Glutamatergic neuron (in vitro differentiated cells): ENCODE data around the gene PGAP3. TPM values are rescaled to one million over a fixed set of nuclear protein-coding genes. Genes with fewer than 3 reads are reported as not detected.

Experiments
- DNase-seq: peaks from one replicate; pipeline ENCODE4 v3.0.0; 2022
- H3K27ac Mint-ChIP-seq: one replicate; pipeline ENCODE4 v1.8.0; 2020; ENCODE audit warnings: mild to moderate bottlenecking, mixed read lengths, inconsistent platforms; ENCODE audit not compliant: unreplicated experiment
- H3K27me3 Mint-ChIP-seq: one replicate; pipeline ENCODE4 v1.8.0; 2020; ENCODE audit warnings: mild to moderate bottlenecking, moderate library complexity, mixed read lengths, inconsistent platforms; ENCODE audit not compliant: unreplicated experiment
- H3K36me3 Mint-ChIP-seq: one replicate; pipeline ENCODE4 v1.8.0; 2020; ENCODE audit warnings: mild to moderate bottlenecking, mixed read lengths, inconsistent platforms; ENCODE audit not compliant: unreplicated experiment
- H3K4me1 Mint-ChIP-seq: one replicate; pipeline ENCODE4 v1.8.0; 2020; ENCODE audit warnings: mild to moderate bottlenecking, low read depth, mixed read lengths, inconsistent platforms; ENCODE audit not compliant: unreplicated experiment
- H3K4me3 Mint-ChIP-seq: one replicate; pipeline ENCODE4 v1.8.0; 2020; ENCODE audit warnings: mild to moderate bottlenecking, mixed read lengths, inconsistent platforms; ENCODE audit not compliant: unreplicated experiment
- H3K9me3 Mint-ChIP-seq: one replicate; pipeline ENCODE4 v1.8.0; 2020; ENCODE audit warnings: mild to moderate bottlenecking, moderate library complexity, mixed read lengths, inconsistent platforms; ENCODE audit not compliant: unreplicated experiment
- CTCF ChIP-seq: fragments of 200-600 bp; sonication (generic); IDR thresholded peaks from one replicate; pipeline ENCODE4 v1.5.0; 2021; ENCODE audit not compliant: partially characterized antibody, unreplicated experiment
- total RNA-seq: library from RNA; stranded (reverse); fragmentation: NEBNext Ultra II Directional; extraction: Animal tissue kit (Norgen Biotek cat#: 25700); gene quantifications from one replicate; pipeline ENCODE4 v1.2.1, GENCODE V29; 2021; ENCODE audit not compliant: unreplicated experiment

PGAP3 gene
- total RNA-seq, 1 donor from 2014 or later = 10.7 TPM

- Mint-ChIP-seq H3K36me3 (no peaks in the 10 kb centered on the region), H3K4me1 (no peaks in the 10 kb centered on the region), H3K9me3 (no peaks in the 10 kb centered on the region), H3K4me3 (no peak overlapping the region), H3K27me3 (peaks cover 1% of the 10 kb centered on the region), H3K27ac (no peak overlapping the region)
- no peak for DNase-seq
- TF ChIP-seq CTCF = no peak
These were observed 10.8 kb downstream of the PGAP3 start for GRCh38 chr17:39677072-39677471.

GRCh38 chr17:39676198-39676819 lies 11.5 kb downstream of the PGAP3 start:
- DNase-seq = no peak
- no peak overlapping the region for H3K27ac Mint-ChIP-seq
- H3K27me3 Mint-ChIP-seq = peaks cover 1% of the 10 kb centered on the region
- no peak for TF ChIP-seq CTCF
- no peak overlapping the region for H3K4me3 Mint-ChIP-seq
- H3K36me3 Mint-ChIP-seq = no peaks in the 10 kb centered on the region
- H3K4me1 Mint-ChIP-seq = no peaks in the 10 kb centered on the region
- no peaks in the 10 kb centered on the region for H3K9me3 Mint-ChIP-seq

DNA sequence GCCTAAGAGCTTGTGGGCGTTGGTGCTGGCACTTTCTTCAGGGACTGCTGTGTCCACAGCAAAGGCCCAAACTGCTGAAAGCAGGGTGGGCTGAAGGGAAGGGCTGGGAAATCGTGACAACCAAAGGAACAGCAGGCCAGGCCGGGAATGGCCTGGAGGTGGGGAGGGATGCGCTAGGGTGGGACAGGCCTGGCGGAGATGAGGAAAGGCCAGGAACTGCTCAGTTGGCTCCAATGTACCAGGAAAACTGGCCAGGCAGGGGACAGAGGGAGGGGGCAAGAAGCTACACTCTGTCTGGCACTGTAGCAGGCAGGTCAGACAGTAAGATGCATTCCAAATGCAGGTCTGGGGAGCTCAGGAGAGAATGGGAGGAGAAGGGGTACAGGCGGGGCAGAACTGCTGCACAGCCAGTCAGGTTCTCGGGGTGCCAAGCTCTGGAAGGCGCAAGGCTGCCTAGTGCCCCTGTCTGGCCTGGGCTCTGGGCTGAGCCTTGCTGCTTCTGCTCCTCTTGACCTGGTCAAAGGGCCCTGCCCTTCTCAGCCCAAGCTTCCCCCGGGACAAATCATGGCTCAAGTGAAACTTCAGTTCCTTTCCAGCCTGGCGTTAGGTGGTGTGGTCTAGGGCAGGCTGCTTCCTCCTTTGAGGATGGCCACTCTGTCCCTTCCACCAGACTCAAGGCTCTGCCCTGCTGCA lies 12.3 kb downstream of the PGAP3 start:
- Mint-ChIP-seq H3K9me3 (no peaks in the 10 kb centered on the region), H3K36me3 (no peaks in the 10 kb centered on the region), H3K4me1 (no peaks in the 10 kb centered on the region), H3K4me3 (no peak overlapping the region), H3K27ac (no peak overlapping the region), H3K27me3 (peaks cover 3% of the 10 kb centered on the region)
- DNase-seq = no peak
- no peak for TF ChIP-seq CTCF

DNA sequence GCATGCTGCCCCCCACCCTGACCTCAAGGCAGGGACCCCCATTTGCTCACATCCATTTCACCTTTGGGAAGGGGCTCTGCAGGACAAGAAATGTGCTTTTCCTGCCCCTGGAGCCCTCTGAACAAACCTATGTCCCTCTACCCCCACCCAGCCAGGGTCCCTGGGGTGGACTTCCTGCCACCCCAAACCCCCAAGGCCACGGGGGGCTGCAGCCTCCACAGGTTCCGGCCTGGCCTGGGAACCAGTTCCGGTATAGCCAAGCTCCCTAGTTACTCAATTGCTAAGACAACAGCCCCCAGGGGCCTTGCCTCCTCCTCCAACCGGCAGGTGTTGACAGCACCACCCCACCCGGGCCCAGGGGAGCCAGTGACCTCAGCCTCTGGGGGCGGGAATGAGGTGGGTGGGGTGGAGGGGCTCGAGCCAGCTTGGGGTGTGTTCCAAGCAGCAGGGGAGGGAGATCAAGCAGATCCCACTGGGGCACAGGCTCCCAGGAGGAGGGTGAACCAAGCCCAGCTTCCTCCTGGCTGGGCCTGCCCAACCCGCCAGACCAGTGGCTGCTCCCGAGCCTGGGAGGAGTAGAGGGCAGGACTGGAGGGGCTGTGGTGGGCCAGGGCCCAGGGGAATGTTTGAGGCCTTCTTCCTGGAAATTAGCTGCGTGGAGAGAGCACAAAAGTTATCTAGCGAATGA lies 13.0 kb downstream of the PGAP3 start:
- Mint-ChIP-seq H3K4me3 (no peak overlapping the region), H3K27me3 (peaks cover 3% of the 10 kb centered on the region), H3K4me1 (no peaks in the 10 kb centered on the region), H3K36me3 (no peaks in the 10 kb centered on the region), H3K9me3 (no peaks in the 10 kb centered on the region), H3K27ac (no peak overlapping the region)
- no peak for DNase-seq
- TF ChIP-seq CTCF = no peak

DNA sequence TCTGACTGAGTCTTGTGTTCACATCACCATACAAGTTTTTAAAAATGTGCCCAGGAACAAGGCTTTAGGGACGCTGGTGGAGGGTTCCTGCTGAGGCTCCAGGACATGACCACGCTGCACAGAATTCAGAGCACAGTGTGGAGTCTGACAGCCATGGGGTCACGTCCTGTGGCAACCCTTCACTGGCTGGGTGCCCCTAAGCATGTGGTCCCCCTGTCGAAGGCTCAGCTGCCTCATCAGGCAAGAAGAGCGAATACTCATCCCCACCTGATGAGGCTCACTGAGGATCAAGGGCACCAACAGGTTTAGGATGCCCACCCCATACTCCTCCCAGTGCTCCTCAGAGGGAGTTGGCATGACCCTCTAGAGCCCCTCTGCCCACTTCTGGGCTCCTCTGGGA lies 13.7 kb downstream of the PGAP3 start:
- no peaks in the 10 kb centered on the region for H3K9me3 Mint-ChIP-seq
- no peak overlapping the region for H3K4me3 Mint-ChIP-seq
- peaks cover 5% of the 10 kb centered on the region for H3K27me3 Mint-ChIP-seq
- no peaks in the 10 kb centered on the region for H3K4me1 Mint-ChIP-seq
- H3K27ac Mint-ChIP-seq = no peak overlapping the region
- no peak for TF ChIP-seq CTCF
- no peaks in the 10 kb centered on the region for H3K36me3 Mint-ChIP-seq
- no peak for DNase-seq
